Stimulated activated CD8-positive, alpha-beta memory T cell treated with anti-CD3 and anti-CD28 coated beads, Interleukin-12 subunit alpha, Interleukin-12 subunit beta, amount 100 ng/mL, for 4 hours (primary cell): ENCODE data around the gene BPTF.
"Not testable (repeated sequence)": the region's sequence is repeated elsewhere in the genome, so short reads cannot be mapped to it uniquely, and the experiment has no call there.

Experiments used
- DNase-seq: peaks from one replicate; pipeline ENCODE4 v3.0.0-alpha.2; 2020; ENCODE audit warnings: low read depth

Gene BPTF, protein sequence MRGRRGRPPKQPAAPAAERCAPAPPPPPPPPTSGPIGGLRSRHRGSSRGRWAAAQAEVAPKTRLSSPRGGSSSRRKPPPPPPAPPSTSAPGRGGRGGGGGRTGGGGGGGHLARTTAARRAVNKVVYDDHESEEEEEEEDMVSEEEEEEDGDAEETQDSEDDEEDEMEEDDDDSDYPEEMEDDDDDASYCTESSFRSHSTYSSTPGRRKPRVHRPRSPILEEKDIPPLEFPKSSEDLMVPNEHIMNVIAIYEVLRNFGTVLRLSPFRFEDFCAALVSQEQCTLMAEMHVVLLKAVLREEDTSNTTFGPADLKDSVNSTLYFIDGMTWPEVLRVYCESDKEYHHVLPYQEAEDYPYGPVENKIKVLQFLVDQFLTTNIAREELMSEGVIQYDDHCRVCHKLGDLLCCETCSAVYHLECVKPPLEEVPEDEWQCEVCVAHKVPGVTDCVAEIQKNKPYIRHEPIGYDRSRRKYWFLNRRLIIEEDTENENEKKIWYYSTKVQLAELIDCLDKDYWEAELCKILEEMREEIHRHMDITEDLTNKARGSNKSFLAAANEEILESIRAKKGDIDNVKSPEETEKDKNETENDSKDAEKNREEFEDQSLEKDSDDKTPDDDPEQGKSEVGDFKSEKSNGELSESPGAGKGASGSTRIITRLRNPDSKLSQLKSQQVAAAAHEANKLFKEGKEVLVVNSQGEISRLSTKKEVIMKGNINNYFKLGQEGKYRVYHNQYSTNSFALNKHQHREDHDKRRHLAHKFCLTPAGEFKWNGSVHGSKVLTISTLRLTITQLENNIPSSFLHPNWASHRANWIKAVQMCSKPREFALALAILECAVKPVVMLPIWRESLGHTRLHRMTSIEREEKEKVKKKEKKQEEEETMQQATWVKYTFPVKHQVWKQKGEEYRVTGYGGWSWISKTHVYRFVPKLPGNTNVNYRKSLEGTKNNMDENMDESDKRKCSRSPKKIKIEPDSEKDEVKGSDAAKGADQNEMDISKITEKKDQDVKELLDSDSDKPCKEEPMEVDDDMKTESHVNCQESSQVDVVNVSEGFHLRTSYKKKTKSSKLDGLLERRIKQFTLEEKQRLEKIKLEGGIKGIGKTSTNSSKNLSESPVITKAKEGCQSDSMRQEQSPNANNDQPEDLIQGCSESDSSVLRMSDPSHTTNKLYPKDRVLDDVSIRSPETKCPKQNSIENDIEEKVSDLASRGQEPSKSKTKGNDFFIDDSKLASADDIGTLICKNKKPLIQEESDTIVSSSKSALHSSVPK (N-terminal part only)

DNA sequence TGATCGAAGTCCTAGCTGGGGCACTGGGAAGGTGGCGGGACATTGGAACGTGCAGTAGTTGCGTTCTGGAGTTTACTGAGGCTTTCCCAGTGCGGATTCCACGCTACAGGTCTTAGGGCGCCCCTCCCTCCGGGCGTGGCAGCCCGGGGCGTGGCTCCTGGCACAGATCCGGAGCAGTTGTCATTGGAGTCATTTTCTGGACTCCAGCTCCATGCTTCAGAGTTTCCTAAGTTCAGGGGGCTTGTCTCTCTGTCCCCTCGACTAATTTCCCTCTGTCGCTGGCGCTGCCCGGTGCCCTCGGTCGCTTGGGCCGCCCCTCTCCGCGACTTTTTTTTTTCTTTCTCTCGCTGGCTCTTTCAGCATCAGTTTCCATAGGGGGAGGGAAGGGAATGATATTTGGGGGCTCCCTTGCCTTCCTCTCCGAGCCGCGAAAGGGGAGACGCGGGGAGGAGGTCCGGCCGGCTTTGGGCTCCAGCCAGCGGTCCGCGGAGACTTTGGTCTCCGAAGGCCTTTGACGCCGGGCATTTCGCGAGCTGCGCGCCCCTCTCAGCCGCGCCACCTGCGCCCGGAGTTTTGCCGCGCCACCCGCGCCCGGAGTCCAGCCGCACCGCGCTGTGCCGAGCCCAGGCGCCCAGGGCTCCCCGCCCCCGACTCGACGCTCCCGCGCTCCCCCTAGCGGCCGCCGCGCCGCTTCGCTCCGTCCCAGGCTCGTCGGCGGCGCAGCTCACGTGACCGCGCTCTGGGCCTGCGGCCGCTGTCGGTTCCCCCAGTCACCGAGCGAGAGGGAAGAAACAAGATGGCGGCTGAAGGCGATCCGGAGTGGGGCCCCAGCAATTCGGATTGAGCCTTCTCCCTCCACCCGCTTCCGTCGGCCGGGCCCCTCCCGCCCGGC lies at the start of gene BPTF:
Gene BPTF (plus strand): TSS at position 769 of the 892 bp plus-strand sequence. CDS start 222 bp downstream, outside the sequence.
- peak; percentile 88 for DNase-seq

DNA sequence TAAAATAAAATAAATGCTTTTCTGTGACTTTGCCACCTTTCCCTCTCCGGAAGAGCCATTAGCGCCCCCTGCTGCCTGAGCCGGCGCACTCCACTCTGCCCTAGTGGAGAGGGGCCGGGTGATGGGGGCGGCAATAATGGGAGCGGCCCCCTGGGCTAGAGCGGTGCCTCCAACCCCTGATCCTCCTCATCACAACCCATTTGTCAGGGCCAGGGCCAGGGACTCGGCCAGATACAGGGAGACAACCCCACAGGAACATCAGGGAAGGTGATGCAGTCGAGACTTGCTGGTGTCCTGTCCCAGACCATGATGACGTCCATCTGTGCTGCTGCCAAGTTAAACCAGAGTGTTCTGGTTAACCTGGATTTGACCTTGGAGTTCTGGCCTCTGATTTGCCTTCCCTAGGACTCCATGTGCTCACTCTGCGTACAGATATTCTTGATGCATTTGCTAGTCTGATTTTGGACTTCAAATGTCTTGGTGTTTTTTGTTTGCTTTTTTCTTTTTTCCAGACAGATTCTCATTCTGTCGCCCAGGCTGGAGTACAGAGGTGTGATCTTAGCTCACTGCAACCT lies 46.1 kb upstream of the BPTF start:
- DNase-seq: no peak

DNA sequence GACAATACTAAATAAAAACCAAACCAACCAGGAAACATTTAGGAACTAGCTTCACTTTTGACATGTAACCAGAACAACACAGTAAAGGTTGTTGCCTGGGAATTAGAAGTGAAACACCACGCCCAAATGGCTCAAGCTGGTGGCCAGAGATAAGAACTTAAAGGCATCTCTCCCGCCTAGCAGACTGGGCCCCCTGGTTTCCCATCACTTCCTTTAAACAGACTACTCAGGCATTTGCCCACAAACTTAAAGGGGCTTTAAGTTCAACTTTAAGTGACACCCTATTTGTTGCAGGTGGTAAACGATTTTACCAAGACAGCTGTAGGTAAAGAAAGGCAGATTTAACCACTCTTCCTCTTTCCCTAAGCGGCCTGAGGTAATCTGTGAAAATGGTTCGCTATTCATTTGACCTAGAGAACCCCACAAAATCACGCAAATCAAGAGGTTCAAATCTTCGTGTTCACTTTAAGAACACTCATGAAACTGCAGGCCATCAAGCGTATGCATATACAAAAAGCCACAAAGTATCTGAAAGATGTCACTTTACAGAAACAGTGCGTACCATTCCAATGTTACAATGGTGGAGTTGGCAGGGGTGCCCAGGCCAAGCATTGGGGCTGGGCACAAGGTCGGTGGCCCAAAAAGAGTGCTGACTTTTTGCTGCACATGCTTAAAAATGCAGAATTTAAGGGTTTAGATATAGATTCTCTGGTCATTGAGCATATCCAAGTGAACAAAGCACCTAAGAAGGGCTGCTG lies 40.8 kb upstream of the BPTF start:
- DNase-seq: no peak

DNA sequence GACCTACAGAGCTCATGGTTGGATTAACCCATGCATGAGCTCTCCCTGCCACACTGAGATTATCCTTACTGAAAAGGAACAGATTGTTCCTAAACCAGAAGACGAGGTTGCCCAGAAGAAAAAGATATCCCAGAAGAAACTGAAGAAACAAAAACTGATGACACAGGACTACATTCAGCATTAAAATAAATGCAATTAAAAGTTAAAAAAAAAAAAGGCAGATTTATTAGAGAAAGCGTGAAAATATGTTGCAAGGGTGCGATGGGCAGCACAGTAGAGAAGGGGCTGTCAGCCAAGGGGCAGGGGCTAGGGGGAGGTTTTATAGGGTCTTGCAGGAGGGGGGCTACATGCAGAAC lies 40.2 kb upstream of the BPTF start:
- DNase-seq: no peak

DNA sequence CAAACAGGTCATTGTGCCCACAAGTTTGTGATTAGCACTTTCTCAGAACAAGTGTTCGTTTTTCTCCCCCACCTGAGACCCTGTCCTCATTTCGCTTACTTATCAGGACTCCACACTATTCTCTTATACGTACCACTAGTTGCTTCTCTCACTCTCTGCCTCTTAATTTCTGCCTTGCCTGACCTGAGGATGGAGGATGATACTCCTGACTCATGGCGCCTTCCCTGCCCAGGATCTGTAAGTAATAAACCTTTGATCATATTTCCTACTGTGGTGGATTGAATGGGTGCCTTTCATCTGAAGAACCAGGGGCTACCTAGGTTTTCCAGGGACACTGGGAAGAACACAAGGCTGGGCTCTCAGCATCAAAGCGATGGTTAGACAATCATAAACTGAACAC lies 39.8 kb upstream of the BPTF start:
- DNase-seq: no peak

DNA sequence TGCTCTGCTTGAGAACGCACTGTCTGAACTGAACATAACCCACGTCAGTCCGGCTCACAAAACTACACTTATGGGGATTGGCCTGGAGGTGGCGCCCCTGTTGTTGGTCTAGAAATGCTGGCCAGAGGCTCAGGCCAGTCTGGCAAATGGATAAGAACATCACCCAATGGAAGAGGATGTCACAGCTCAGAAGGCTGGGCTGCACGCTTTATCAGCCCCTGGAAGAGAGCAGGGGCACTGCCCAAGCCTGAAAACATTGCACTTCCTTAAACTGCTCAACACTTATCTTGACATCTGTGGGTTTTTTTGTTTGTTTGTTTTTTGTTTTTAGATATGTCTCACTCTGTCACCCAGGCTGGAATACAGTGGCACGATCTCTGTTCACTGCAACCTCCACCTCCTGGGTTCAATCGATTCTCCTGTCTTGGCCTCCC lies 24.8 kb upstream of the BPTF start:
- no peak for DNase-seq

DNA sequence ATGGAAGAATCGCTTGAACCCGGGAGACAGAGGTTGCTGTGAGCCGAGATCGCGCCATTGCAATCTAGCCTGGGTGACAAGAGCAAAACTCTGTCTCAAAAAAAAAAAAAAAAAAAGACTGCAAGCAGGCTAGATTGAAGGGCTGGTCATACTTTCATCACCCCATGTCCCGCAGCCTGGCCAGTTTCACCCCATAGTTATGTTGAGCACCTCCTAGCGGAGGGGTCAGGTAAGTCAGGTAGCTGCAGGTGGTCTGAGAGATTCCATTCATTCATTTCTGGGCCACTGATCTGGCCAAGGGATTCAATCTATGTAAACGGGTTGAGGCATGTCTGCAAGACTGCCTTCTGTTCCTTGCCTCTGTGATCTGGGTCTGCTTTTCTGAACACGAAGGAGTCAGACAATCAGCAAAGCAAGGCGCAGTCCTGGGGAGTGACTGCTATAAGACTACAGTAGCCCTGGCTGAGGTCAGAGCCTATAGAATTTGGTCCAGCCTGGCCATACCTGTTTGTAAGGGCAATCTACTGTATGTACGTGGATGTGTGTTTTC lies 23.6 kb upstream of the BPTF start:
- DNase-seq: no peak

DNA sequence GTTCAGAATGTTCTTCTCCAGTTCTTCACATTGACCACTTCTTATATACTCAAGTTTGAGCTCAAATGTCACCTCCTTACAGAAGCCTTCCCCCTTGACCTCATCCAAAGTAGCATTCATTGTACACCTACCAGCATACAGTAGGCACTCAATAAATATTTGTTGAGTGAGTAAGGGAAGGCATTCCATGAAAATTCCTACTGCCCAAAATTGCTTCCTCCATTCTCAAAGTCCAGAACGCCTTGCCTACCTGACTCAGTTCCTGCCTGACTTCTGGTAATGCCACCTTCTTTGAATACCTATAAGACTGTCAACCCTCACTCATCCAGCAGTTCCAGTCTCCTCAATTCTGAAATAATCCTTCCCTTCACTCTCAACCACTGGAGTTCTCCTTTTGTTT lies 14.8 kb upstream of the BPTF start:
- DNase-seq: no peak

DNA sequence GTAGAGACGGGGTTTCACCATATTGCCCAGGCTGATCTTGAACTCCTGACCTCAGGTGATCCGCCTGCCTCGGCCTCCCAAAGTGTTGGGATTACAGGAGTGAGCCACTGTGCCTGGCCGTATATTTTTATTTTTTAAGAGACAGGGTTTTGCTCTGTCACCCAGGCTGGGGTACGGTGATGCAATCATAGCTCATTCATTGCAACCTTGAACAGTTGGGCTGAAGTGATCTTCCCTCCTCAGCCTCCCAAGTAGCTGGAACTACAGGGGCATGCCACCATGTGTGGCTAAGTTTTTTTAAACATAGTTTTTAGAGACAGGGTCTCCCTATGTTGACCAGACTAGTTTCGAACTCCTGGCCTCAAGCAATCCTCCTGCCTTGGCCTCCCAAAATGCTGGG lies 12.9 kb upstream of the BPTF start:
- DNase-seq: not testable (repeated sequence)

DNA sequence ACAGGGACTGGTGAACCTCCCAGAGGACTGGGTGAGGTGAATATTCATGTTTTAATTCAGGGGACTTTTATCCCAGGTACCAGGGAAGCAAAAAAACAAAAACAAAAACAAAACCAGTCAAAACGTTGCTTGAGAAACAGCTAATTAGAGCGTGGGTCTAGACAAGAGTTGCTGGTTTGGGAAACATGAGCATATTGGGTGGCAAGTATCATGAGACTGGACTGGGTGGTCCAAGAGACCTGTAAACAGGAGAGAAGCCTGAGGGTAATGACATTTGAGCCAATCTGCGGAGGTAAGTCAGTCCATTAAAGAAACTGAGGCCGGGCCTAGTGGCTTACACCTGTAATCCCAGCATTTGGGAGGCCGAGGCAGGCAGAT lies 11.5 kb upstream of the BPTF start:
- DNase-seq: no peak

DNA sequence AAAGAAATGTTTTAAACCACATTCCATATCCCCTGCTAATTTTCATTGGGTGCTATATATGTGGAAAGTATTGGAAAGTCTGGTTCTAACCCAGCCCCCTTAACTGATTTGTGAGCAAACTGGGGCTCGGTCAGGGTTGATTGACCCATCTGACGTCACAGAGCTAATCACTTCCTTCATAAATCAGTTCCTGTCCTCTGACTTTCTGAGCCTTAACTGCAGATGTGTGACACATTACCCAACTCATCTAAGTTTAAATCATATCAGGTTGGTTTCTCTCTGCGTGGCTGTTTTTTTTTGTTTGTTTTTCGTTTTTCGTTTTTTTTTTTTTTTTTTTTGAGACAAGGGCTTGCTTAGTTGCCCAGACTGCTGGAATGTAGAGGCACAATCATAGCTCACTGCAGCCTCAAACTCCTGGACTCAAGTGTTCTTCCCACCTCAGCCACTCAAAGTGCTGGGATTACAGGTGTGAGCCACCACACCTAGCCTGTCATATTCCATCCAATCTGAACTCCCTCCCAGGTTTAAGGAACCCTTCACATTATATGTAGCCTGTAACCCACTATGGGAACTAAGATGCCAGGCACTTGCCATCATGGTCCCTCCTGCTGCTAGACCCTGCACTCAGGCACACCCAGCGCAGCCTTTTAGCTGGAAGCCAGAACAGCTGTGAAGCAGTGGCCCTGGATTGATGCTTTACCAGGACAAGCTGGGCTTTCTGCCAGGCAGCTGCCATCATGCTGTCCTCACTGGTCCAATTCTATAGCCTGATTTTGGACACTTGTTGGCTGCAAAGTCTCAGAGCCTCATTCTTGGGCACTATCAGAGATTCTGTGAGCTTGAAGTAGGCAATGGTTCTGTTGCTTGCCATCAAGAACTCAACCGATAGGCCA lies 6.9 kb upstream of the BPTF start:
- no peak for DNase-seq

DNA sequence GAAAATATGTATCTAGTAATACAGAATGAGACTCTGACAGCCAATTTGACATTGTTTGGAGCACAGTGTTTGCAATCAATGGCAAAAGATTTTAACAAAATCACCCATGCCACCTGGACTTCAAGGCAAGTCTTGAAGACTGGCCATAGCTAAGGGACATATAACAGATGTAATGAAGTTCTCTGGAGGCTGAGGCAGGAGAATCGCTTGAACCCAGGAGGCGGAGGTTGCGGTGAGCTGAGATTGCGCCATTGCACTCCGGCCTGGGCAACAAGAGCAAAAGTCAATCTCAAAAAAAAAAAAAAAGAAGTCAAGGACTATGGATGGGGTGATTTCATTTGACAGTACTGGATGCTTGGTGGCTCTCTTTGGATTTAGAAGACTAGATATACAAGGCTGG lies 5.6 kb upstream of the BPTF start:
- DNase-seq: no peak

DNA sequence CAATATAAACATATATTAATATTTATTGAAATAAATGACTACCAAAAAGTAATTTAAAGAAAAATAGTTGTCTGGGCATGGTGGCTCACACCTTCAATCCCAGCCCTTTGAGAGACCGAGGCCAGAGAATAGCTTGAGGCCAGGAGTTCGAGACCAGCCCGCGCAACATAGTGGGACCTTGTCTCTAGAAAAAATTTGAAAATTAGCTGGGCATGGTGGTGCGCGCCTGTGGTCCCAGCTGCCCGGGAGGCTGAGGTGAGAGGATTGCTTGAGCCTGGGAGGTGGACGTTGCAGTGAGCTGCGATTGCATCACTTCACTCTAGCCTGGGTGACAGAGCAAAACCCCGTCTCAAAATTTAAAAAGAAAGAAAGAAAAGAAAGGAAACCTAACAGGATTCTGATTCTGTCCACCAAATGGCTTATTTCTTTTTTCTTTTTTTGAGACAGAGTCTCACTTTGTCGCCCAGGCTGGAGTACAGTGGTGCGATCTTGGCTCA lies 3.4 kb upstream of the BPTF start:
- DNase-seq: no peak

DNA sequence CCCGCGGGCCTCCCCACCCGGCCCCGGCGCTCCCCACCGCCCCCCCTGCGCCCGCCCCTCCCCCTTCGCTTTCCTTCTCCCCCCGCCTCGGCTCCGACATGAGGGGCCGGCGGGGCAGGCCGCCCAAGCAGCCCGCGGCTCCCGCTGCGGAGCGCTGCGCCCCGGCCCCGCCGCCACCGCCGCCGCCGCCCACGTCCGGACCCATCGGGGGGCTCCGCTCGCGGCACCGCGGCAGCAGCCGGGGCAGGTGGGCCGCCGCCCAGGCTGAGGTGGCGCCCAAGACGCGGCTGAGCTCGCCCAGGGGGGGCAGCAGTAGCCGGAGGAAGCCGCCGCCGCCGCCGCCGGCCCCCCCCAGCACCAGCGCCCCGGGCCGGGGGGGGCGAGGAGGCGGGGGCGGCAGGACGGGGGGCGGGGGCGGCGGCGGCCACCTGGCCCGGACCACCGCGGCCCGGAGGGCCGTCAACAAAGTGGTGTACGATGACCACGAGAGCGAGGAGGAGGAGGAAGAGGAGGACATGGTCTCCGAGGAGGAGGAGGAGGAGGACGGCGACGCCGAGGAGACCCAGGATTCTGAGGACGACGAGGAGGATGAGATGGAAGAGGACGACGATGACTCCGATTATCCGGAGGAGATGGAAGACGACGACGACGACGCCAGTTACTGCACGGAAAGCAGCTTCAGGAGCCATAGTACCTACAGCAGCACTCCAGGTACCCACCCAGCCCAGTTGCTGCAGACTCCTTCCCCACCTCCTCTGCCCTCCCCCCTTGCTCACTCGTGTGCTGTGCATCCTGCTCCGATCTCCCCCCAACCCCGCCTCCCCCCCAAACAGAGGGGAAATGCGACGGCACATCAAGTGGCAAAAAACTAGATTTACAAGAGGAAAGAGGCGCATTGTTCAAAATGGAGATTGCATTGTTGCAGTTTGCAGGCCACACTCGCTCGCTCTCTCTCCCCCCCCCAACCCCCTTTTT lies 611 bp downstream of the BPTF start:
- DNase-seq: peak; percentile 45

DNA sequence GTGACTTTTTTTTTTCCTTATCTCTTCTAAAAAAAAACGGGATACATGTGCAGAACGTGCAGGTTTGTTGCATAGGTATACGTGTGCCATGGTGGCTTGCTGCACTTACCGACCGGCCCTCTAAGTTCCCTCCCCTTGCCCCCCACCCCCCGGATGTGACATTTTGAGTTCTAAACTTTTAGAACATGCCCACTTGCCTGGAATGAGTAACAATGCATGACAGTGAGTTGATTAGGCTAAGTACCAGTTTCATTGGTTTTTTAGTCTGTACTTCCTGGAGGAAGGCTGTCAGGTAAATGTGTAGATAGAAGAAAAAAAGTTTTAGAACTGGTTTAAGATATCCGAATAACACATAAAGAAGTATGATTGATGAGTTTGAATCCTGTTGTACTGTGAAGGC lies 4.0 kb downstream of the BPTF start:
- no peak for DNase-seq

DNA sequence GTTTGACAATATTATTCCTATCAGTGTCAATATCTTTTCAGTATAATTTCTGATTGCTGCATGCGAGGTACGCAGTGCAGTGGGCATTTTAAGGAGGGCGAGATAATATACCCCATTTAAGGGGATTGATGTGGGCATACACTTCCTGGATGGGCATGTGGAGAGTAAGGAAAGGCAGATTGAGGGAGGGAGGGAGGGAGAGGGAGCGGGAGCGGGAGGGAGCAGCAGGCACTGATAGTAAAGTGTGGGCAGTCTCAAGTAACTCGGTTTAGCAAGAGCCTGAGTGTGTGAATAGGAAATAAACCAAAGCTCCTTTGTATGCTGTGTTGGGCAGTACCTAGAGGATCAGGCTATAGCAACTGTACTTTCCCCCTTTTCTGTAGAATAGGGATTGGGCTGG lies 5.1 kb downstream of the BPTF start:
- no peak for DNase-seq

DNA sequence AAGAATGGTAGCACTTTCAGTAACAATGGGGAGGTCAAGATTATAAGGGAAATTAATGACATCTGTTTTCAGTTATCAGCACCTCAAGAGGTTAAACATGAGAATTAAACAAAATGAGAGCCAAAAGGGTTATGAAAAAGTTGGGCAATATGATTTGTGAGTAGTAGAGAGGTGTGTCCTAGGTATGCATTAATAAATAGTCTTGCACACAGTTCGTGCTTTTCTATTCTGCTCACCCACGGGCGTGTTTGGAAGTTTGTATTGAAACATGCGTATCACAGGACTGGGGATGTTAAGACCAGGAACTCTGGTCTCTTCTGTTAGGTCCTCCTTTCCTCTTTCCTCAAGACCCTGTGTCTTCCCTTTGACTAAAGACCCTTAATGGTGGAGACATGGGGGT lies 6.0 kb downstream of the BPTF start:
- no peak for DNase-seq

DNA sequence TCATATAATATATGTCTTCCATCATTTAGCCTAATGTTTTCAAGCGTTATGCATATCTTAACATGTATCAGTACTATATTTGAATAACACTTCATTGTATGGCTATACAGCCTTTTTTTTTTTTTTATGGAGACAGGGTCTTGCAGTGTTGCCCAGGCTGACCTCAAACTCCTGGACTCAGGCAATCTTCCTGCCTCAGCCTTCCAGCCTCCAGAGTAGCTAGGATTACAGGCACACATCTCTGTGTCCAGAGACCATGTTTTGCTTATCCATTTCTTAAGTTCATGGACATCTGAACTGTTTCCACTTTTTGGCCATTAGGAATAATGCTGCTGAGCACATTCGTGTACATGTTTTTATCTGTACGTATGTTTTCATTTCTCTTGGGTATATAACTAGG lies 7.8 kb downstream of the BPTF start:
- no peak for DNase-seq
